ENCODE measurements around the gene HAUS8.

The HAUS8 gene

DNA sequence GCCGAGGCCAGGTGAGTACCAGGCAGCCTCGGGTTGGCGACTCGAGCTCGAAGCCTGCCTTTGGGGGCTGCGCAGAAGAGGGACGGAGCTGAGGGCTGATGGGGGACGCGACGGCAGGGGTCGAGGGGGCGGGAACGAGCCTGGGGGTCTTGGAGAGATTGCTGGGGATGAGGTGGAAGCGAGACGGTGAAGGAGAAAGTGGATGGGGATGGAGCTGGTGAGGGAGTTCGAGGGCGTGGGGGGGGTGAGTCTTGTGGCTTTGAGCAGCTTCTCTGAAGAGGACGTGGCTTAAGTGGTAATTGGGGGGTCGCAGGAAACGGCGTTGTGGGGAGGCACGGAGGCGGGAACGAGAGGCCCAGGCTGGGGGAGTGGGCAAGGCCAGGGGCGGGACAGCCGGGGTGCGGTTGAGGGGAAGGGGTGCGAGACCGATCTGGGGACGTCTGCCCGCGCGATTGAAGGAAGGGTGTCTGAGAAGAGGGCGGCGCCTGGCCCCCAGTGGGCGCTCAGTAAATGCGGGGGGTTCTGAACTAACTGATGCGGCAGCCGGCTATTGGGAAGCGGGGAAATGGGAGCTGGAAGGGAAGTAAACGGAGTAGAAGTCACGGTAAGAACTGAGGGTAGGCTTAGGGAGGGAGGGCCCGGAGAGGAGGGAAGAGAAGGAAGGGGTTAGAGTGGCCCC, 751 bp upstream of the HAUS8 start:
- peak; percentile 33 to 45 for DNase-seq

DNA sequence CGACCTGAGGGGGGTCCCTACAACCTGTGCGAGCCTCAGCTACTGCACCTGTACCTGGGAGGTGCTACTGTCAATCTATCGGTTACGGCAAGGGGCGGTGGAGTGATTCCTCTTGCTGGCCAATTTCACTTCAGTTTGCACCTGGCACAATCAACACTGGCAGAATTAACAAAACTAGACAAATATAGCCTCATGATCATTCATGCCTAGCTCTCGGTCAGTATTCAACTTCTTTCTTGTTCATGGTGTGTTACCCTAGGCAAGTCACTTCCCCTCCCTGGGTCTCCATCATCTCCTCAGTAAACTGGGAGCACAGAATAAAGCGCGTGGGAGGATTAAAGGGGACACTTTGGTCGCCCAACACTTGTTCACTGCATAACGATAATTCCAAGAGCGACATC, 618 bp downstream of the HAUS8 start:
- no peak for DNase-seq

DNA sequence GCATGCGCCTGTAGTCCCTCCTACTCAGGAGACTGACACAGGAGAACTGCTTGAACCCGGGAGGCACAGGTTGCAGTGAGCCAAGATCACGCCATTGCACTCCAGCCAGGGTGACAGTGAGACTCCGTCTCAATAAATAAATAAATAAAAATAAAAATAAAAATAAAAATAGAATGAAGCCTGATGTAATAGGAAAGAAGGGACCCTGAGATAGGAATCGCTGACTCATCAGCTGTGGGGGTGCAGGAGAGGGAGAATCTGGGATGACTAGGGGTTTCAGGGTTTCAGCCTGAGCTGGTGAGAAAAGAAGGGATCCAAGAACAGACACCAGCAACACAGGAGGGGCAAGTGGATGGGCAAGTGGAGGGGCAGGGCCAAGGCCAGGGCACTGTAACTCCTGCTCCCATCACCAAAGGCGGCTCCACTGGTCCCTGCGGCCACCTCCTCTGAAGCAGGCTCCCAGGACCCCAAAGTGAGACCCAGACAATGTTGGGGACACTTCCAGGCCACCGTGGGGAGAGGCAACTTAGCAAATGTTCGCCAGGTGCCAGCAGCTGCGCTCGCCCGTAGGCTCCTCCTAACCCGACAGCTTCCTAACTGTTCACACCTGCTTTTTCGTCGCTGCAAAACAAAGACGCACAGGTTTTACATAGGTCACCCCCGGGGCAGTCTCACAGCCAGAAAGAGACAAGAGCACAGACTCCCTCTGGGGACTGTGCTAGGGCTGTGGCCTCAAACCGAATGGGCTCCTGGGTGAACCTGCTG, 1.2 kb downstream of the HAUS8 start:
- no peak for DNase-seq

DNA sequence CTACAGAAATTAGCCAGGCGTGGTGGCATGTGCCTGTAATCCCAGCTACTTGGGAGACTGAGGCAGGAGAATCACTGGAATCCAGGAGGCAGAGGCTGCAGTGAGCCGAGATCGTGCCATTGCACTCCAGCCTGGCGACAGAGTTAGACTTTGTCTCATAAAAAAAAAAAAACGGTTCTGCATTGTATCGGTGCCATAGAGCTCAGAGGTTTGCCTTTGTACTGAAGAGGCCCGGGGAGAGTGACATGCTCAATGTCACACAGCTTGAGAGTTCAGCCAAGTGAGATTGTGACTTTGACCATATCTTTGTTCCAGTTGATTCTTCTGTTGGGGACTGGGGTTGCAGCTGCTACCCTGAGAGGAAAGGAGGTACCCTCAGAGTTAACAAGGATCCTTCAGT, 4.3 kb downstream of the HAUS8 start:
- no peak for DNase-seq

DNA sequence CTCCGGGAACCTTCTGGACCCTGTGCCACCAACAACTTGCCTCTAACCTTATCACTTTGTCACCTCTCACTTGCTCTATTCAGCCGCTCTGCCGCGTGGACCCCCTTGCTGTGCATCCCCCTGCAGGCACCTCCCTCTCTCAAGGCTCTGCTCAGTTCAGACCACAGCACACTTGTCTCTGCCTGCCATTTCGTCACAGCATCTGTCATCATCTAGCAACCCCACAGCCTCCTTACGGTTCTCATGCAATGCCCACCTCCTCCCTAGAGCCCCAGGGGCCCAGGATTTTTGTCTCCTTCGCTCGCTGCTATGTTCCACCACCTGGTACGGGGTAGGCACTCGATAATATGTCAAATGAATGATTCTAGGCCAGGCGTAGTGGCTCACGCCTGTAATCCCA, 4.8 kb downstream of the HAUS8 start:
- DNase-seq = no peak

DNA sequence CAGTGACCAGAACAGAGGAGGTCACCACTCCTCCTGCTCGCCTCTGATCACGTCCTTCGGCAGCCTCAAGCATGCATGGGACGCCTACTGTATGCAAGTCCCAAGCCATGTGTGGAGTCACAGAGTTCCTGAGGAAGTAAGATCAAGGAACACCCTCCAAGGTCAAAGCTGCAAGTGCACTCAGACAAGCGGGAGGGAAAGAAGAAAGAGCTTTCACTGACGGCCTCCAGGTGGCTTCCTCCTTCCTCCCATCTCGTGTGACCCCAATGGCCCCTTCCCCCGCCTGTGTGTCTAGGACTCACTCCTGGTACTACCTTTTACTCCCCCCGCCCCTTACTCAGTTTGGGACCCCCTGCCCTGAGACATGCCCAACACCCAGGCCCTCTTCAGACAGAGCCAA, 6.1 kb downstream of the HAUS8 start:
- no peak for DNase-seq

DNA sequence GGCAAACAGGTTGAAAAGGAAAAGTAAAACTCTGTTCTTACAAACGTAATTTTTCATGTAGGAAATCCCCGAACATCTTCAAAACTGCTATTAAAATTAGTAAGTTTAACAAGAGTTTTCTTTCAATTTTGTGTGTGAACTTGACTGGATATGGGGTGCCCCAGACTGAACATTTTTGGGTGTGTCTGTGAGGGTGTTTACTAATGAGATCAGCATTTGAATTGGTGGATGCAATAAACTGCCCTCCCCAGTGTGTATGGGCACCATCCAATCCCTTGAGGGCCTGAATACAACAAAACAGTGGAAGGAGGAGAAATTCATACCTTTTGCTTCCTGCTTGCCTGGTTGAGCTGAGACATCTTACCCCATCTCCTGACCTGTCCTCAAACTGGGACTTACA, 11.8 kb downstream of the HAUS8 start:
- DNase-seq = no peak

DNA sequence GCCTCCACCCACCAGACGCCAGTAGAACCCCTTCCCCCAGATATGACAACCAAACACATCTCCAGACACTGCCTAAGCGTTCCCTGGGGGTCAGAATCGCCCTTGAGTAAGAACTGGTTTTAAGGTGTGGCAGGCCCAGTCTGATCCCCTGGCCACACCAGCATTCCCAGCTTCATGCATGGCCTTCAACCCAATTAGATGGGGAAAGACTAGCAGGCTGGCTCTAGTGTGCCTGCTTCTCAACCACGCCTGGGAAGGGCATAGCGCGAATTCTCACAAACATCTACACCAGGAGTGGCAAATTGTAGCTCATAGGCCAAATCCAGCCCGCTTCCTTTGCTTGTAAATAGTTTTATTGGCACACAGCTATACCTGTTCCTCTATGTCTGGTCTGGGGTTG, 13.6 kb downstream of the HAUS8 start:
- no peak for DNase-seq

DNA sequence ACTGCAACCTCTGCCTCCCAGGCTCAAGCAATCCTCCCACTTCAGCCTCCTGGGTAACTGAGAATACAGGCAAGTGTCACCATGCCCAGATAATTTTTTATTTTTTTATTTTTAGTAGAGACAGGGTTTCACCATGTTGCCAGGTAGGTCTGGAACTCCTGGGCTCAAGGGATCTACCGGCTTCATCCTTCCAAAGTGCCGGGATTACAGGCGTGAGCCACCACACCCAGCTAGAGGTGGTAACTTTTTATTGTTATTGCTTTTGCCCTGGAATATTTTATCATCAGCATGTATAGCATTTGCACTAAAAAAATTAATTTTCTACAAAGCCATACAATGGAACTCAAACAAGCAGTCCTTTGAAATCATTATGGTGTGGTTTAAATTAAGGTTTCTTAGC, 14.0 kb downstream of the HAUS8 start:
- no peak for DNase-seq

DNA sequence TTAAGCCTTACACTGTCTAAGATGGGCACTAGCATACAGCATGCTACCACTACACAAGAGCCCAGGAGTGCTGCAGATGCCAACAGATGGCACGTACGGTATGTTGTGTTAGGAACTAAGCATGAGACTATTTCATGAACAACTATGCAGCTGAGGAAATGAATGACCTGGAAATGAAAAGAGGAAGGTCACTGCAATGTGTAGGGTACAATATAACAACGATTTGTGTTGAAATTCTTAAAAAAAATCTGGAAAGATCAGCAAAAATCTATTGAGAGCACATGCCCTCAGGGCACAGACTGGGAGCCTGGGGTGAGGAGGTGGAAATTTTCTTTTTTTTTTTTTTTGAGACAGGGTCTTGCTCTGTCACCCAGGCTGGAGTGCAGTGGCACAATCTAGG, 14.4 kb downstream of the HAUS8 start:
- no peak for DNase-seq

DNA sequence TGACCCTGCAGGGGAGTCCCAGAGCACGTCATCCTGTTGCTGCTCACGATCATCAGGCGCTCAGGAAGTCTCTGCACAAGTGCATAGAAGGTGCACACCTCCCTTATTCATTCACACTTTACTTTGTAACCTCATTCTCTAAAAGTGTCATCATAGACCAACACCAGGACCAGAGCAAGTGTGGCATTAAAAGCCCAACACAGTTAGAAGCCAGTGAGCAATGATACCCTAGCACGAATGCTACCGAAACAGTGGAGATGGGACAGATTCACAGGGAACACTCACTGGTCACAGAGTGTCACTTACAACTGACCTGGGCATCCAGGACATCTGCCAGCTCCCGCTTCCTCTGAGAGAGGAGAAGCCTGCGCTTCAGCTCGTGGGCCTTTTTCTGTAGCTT, 17.0 kb downstream of the HAUS8 start:
- DNase-seq = no peak

DNA sequence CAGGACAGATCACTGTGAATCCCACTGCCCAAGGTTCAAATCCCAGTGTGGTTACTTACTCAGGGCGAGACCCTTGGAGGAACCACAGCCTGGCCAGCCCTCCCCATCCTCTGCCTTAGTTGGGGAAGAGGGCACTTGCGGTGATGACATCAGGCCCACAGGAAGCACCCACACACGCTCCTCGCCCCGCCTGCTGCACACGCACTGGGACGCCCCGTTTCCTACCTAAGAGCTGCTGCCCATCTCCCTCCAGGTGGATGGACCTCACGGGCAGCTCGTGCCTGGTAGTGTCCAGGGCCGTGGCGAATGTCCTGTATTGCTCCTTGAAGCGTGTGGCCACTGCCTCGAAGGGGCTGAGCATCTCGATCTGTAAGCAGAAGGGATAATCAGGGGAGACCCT, 19.6 kb downstream of the HAUS8 start:
- no peak for DNase-seq

DNA sequence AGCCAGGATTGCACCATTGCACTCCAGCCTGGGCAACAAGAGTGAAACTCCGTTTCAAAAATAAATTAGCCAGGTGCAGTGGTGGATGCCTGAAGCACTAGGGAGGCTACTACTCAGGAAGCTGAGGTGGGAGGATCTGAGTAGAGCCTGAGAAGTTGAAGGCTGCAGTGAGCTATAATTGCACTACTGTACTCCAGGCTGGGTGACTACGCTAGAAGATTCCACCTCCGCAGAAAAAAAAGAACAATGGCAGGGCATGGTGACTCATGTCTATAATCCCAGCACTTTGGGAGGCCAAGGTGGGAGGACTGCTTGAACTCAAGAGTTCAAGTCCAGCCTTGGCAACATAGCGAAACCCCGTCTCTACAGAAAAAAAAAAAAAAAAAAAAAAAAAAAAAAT, 20.5 kb downstream of the HAUS8 start:
- no peak for DNase-seq

DNA sequence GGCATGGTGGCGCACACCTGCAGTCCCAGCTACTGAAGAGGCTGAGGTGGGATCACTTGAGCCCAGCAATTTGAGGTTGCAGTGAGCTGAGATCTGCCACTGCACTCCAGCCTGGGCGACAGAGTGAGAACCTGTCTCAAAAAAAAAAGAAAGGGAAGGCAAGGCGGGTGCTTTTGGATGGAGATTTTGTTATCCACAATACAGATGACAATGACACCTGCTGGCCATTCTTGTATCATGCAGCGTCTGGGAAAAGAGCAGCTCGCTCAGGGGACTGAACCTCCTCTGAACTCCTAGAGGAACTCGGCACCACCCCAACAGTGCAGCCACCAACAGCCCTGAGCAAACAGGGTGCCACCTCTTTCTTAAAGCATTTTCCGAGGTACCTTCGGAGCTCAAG, 22.8 kb downstream of the HAUS8 start:
- DNase-seq = no peak

DNA sequence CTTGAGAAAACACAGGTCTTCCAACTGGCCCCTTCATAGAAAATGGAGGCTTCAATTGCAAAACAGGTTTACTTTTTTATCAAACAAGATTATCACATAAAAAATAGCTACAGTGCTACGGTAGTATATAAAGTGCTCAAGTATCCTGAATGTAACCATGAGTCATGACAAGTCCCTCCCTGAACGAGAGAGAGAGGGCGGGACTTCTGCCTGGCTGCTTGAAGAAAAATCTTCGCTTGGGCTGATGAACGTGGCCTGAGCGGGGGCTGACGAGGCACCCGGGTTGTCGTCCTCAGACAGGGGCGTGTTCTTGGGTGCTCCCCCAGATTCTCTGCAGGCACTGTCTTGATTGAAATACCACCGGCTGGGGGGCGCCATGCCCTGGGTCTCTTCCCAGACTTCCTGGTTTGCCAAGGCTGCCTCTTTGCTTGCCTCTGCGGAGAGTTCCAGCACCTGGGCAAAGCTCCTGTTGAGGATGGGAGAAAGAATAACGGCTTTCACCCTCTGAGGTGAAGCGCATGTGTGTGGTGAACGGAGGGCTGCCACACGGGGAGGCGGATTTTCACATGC, 25.5 kb downstream of the HAUS8 start:
- DNase-seq = no peak

DNA sequence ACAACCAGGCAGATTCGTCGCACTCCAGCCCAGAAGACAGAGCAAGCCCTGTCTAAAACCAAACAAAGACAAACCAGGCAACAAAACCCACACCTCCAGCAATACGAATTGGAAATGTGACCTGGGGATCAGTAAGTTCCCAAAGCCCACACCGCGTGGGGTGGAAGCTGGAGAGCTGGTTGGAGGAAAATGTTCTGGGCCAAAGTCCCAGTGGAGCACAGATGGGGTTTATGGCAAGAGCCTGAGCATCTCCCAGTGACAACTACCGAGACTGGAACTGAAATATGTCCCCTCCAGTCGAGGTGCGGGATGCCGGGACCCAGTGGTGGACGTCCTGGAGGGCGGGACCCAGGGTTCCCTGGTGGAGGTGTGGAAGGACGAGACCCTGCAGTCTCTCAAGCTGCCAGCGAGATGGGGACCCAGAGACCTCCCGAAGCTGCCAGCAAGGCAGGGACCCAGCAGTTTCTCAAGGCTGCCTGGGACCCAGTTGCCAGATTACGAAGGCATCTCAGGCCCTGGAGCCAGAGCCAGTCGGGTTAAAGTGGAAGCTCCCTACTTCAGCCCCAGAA, 26.3 kb downstream of the HAUS8 start:
- DNase-seq = no peak

DNA sequence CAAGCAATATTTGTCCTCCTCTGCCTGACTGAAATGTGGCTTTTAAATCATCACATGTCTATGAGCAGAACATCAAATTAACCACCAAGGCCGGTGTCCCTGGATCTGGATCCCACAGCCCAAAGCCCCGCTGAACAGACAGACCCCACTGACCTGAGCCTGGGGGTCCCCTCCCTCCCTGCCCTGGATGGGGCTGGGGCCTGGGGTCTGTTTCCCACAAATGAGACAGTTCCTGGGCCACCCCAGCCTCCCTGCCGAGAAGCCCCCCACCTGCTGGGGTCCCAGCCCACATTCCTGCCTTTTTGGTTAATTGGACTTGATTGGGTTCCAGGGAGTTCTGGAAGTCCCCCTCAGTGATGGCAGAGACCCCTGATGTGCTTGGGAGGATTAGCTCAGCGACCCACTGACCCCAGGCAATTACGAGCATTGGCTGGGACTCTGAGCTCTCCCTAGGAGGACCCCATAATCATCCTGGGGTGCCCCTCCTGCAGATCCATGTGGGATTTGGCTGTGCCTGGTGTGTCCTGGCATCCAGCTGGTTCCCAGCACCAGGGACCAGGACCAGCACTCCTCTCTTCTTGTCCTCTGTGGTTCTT, 29.2 kb downstream of the HAUS8 start:
- DNase-seq = no peak

DNA sequence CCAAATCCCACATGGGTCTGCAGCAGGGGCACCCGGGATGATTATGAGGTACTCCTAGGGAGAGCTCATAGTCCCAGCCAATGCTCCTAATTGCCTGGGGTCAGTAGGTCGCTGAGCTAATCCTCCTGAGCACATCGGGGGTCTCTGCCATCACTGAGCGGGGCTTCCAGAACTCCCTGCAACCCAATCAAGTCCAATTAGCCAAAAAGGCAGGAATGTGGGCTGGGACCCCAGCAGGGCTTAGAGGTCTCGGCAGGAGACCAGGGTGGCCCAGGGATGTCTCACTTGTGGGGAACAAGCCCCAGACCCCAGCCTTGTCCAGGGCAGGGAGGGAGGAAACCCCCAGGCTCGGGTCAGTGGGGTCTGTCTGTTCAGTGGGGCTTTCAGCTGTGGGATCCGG, 31.5 kb downstream of the HAUS8 start:
- DNase-seq = no peak

DNA sequence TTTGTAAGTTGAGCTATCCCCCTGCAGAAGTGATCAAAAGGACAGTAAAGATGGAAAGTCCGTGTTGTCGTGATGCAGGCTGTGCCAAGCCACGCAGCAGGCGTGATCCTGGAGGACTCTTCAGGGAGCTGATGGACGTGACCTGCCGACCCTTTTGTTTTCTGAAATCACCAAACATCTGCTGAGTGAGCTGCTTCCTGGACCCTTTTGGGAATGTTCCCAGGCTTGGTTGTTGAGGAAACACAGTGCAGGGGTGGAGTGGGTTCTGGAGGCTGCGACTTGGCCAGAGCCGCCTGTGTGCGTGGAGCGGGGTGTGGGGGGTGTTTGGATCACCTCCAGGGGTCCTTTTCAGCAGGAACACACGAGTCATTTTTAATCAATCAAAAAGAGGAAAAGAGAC, 33.3 kb downstream of the HAUS8 start:
- no peak for DNase-seq

DNA sequence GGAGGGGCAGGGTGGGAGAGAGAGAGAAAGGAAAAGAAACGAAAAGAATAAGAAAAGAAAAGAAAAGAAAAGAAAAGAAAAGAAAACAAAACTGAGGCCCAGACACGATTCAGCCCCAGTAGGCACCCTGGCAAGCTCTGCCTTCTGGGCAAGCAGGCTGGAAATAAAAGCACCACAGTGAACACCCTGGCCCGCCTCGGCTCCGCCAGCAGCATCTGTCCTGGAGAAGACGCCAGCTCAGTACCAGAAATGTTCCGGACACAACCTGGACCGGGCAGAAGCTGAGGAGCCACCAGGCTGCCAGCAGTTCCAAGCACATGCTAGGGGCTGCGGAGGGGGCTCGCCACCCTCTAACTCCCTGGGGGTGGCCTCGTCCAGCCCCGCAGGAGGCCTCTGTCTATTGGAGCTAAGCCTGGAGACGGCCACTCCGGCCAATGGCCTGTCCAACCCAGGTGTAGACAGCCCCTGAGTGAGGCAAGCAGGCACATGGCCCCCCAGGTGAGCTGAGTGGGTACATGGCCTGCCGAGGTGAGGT, 37.2 kb downstream of the HAUS8 start:
- no peak for DNase-seq

DNA sequence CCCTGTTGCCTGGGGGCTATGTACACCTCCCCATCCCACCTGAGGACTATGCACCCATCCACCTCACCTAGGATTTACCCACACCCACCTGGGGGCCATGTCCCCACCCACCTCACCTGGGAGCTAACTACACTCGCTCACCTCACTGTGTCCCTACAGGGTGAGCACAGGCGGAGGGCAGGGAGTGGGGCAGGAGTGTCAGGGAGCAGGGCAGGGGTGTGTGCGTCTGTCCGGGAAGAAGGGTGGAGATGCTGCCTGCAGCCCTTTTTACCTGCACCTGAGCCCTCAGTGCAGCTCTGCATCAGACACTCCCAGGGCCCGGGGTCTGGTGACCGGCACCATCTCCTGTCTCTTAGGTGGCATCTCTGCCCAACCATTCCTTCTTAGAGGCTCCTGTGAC, 38.1 kb downstream of the HAUS8 start:
- no peak for DNase-seq

DNA sequence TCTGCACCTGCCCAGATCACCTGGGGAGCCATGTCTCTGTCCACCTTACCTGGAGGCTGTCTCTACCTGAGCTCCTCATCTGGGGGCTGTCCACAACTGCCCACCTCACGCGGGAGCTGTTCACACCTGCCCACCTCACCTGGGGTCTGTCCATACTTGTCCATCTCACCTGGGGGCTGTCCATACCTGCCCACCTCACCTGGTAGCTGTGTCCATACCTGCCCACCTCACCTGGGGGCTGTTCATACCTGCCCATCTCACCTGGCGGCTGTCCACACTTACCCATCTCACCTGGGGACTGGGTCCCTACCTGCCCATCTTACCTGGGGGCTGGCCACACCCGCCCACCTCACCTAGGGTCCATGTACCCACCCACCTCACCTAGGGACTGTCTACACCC, 38.6 kb downstream of the HAUS8 start:
- no peak for DNase-seq

DNA sequence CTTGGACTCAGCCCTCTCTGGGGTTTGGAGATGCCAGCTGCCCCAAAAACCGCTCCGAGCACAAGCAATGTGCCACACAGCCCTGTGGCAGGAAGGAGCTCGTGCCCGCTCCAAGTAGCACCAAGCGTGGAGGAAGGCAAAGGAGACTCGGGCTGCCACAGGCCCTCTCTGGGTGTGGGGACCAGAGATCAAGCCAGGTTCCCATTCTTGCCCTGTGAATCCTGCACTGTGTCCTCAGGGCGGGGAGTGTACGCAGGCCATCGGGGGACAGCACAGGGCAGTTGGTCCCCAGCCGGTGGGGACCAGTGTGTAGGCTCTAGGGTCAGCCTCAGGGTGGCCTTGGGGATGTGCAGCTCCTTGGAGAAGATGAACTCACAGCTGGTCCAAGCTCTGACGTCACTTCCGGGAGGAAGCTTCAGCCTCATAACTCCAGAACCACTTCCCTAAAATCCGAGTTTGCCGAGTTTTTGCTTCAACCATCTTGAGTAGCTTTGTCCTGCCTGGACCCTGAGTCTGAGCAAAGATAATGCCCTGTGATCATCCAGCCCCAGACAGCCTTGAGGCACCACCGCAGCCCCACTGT, 39.3 kb downstream of the HAUS8 start:
- no peak for DNase-seq

Data from stimulated activated CD4-positive, alpha-beta T cell treated with anti-CD3 and anti-CD28 coated beads, Interleukin-4, amount 100 ng/mL, for 4 hours (primary cell).